Activated naive CD4-positive, alpha-beta T cell treated with anti-CD3 and anti-CD28 coated beads for 36 hours (primary cell): ENCODE results near the gene RAB11FIP4. TPM values are rescaled to one million over a fixed set of nuclear protein-coding genes. Genes with fewer than 3 reads are reported as not detected.

Source experiments
- CTCF ChIA-PET: fragments of 350-600 bp; sonication (Branson Sonifier 250); formaldehyde crosslinking; loops from one replicate; lab custom pipeline; 2021; ENCODE audit warnings: antibody characterized with exemption; lab: Charles Lee
- DNase-seq: peaks from one replicate; pipeline ENCODE4 v3.0.0-alpha.2; 2020
- H3K27ac Mint-ChIP-seq: one replicate; pipeline ENCODE4 v1.8.0; 2021; ENCODE audit warnings: mild to moderate bottlenecking, mixed read lengths
- H3K27me3 Mint-ChIP-seq: one replicate; pipeline ENCODE4 v1.8.0; 2021; ENCODE audit warnings: low read depth, mixed read lengths
- H3K36me3 Mint-ChIP-seq: one replicate; pipeline ENCODE4 v1.8.0; 2021; ENCODE audit warnings: low read depth, mixed read lengths
- H3K4me1 Mint-ChIP-seq: one replicate; pipeline ENCODE4 v1.8.0; 2021; ENCODE audit warnings: low read depth, mixed read lengths
- H3K4me3 Mint-ChIP-seq: one replicate; pipeline ENCODE4 v1.8.0; 2021; ENCODE audit warnings: mild to moderate bottlenecking, moderate library complexity, mixed read lengths
- H3K9me3 Mint-ChIP-seq: one replicate; pipeline ENCODE4 v1.8.0; 2021; ENCODE audit warnings: mixed read lengths
- intact Hi-C: fragments of 100-400 bp; cut with micrococcal nuclease; formaldehyde crosslinking; loops from one replicate; pipeline ENCODE4 v1.15.1; 2023
- total RNA-seq, 2 experiments: library from RNA; stranded (reverse); gene quantifications; one replicate each; pipeline ENCODE4 v1.2.3, GENCODE V29; 2021

The RAB11FIP4 gene
- total RNA-seq, 2 experiments from 2014 or later, result 31.3 to 33.1 TPM

DNA sequence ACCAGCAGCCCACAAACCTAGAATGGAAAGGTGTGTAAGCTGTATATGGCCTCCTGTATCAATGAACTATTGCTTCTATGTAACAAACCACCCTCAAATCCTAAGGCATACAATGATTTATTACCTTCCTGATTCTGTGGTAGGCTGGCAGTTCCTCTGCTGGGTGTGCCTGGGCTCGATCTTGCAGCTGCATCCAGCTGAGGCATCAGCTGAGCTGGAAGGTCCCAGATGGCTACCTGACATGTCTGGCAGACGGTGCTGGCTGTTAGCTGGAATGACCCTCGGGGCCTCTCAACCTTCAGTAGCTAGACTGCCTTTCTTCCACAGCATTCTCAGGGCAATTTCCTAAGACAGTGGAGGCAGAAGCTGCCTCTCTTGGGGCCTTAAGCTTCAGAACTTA lies 152.7 kb downstream of the RAB11FIP4 start:
- Mint-ChIP-seq H3K27ac (no peak overlapping the region), H3K27me3 (no peaks in the 10 kb centered on the region), H3K4me1 (peaks cover 13% of the 10 kb centered on the region), H3K36me3 (peaks cover 2% of the 10 kb centered on the region), H3K9me3 (no peaks in the 10 kb centered on the region), H3K4me3 (no peak overlapping the region)
- CTCF ChIA-PET, result interaction anchor here (0.9 to 2.1 kb wide), 2 partner anchors 20 to 298 kb away, joined by 3 to 8 read pairs; no protein-coding TSS in a partner anchor
- intact Hi-C loops, result no loop called here
- DNase-seq, result no peak

DNA sequence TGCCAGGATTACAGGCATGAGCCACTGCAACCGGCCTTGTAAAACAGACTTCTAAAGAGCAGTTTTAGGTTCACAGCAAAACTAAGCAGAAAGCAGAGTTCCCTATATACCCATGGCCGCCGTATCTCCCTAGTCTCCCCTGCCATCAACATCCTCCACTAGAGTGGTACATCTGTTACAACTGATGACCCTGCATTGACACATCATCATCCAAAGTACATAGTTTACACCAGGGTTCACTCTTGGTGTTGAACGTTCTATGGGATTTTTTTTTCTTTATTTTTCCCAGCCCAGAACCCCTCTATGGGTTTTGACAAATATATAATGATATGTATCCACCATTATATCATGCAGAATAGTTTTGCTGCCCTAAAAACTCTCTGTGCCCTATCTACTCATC lies 155.2 kb downstream of the RAB11FIP4 start:
- intact Hi-C loops, result no loop called here
- Mint-ChIP-seq H3K4me1 (peaks cover 19% of the 10 kb centered on the region), H3K4me3 (no peak overlapping the region), H3K36me3 (peaks cover 2% of the 10 kb centered on the region), H3K27ac (no peak overlapping the region), H3K27me3 (no peaks in the 10 kb centered on the region), H3K9me3 (no peaks in the 10 kb centered on the region)
- DNase-seq, result no peak
- CTCF ChIA-PET, result interaction anchor here (2.1 kb wide), 1 partner anchor 12 kb away, joined by 7 read pairs; no protein-coding TSS in a partner anchor

DNA sequence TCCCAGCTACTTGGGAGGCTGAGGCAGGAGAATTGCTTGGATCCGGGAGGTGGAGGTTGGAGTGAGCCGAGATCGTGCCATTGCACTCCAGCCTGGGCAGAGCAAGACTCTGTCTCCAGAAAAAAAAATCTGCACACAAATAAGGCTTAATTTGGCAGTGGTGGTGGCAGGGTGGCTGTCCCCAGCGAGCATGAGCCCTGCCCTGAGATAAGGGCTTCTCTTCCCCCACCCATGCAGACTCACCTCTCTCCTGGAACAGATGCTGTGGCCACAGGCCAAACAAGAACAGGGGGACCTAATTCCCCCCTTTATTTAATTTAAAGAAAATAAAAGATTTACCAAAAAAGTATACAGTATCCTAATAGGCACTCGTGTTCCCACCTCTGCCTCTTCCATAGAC lies 157.2 kb downstream of the RAB11FIP4 start:
- no peaks in the 10 kb centered on the region for H3K9me3 Mint-ChIP-seq
- H3K4me3 Mint-ChIP-seq, result peak overlapping the region; percentile 87
- intact Hi-C loops, result loop anchor here (1.0 to 2.0 kb wide), 2 partner anchors 54 to 353 kb away; partner anchors contain the start of gene UTP6
- H3K36me3 Mint-ChIP-seq, result peaks cover 2% of the 10 kb centered on the region
- H3K27me3 Mint-ChIP-seq, result no peaks in the 10 kb centered on the region
- peak overlapping the region; percentile 87 for H3K27ac Mint-ChIP-seq
- CTCF ChIA-PET, result no interaction called here
- no peak for DNase-seq
- peaks cover 22% of the 10 kb centered on the region for H3K4me1 Mint-ChIP-seq

DNA sequence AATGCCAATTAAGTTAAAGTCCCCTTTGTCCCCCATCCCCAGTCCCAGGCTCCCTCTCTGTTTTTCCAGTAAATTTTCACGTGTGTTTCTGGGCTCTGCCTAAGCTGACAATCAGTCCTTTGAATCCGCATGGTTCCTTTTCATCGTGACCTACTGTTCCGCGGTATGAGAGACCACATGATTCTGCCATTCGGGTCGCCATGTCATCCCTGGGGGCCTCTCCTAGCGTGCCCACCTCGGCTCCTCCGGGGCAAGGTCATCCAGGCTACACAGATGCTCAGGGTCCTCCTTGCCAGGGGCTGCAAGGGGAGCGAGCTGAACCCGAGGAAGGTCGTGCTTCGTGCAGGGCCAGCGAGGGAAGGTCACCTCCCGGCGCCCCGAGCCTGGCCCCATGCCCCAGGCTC lies 157.6 kb downstream of the RAB11FIP4 start:
- no peaks in the 10 kb centered on the region for H3K9me3 Mint-ChIP-seq
- H3K4me3 Mint-ChIP-seq, result peak overlapping the region; percentile 87
- peak; percentile 34 for DNase-seq
- intact Hi-C loops, result loop anchor here (1.0 to 2.0 kb wide), 2 partner anchors 54 to 352 kb away; partner anchors contain the start of gene UTP6
- H3K36me3 Mint-ChIP-seq, result peaks cover 2% of the 10 kb centered on the region
- no peaks in the 10 kb centered on the region for H3K27me3 Mint-ChIP-seq
- CTCF ChIA-PET, result no interaction called here
- peak overlapping the region; percentile 87 for H3K27ac Mint-ChIP-seq
- peaks cover 22% of the 10 kb centered on the region for H3K4me1 Mint-ChIP-seq

DNA sequence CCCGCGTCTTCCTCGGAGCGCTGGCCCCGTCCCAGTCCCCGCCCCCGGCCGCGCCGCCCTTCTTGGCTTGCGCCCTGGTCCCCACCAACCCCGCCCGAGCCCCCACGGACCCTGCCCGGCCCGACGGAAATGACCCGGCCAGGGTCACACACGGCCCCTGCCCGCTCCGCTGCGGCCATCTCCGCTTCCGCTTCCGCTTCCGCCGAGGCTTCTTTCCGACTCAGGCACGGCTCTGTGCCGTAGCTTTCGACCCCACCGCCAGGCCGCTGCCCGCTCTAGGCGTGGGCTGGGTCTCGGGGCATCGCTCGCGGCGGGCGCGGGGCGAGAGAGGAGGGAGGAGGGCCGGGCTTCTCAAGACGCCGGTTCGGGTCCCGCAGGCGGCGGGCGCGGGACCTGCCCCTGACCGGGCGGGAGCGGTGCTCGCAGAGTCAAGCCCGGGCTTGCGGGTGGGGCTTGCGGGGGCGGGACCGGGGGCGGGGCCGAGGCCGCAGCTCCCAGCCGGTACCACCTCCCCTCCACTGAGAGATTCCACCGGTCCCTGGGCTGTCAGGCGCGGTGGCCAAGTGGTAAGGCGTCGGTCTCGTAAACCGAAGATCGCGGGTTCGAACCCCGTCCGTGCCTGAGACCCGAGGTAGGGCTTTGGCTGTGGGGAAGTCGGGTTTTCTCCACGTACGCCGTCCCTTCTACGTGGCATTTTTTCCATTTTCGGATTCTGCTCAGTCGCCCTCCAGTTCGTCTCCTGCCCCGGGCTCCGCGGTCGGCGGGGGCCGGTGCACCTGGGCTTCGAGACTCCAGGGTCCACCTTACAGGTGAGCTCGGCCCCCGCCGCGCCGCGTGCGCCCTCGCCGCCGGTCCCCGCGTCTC lies 158.3 kb downstream of the RAB11FIP4 start:
- Mint-ChIP-seq H3K4me1 (peaks cover 23% of the 10 kb centered on the region), H3K27me3 (no peaks in the 10 kb centered on the region), H3K4me3 (peak overlapping the region; percentile 87), H3K36me3 (peaks cover 2% of the 10 kb centered on the region), H3K9me3 (no peaks in the 10 kb centered on the region), H3K27ac (peak overlapping the region; percentile 87)
- intact Hi-C loops, result loop anchor here (1.0 to 2.0 kb wide), 2 partner anchors 55 to 352 kb away; partner anchors contain the start of gene UTP6
- DNase-seq, result peak; percentile 95
- CTCF ChIA-PET, result interaction anchor here (0.6 kb wide), 1 partner anchor 12 kb away, joined by 4 read pairs; no protein-coding TSS in a partner anchor

DNA sequence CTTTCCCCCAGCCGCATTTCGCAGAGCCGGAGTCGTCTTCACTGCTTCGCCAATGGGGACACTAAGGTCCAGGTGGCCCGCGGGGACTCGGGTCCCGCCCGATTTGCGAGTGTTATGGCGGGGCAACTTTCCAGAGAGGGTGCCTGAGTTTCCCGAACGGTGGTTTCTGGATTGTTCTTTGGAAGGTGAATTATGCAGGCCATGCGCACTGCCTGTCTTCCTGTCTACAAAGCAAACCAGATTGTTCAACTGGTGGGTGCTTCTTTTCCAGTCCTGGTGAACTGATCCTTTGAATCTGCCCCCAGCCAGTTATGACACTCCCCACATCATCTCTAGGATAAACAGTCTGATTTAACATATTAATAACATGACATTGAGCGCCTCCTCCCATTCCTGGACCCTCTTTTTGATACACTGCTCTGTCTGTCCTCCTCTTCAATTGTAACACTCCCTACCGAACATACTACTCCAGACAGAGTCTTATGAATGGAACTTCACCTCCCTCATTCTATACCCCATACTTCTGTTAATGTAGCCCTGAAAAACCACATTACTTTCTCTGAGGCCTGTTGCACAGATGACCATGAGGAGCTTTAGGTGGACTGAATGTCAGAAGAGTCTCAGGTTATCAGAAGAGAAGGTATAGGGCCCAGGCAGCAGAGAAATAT lies 159.0 kb downstream of the RAB11FIP4 start:
- DNase-seq, result no peak
- Mint-ChIP-seq H3K36me3 (peaks cover 2% of the 10 kb centered on the region), H3K4me1 (peaks cover 28% of the 10 kb centered on the region), H3K27me3 (no peaks in the 10 kb centered on the region), H3K4me3 (peak overlapping the region; percentile 87), H3K9me3 (no peaks in the 10 kb centered on the region), H3K27ac (peak overlapping the region; percentile 70)
- intact Hi-C loops, result no loop called here
- CTCF ChIA-PET, result interaction anchor here (0.6 kb wide), 1 partner anchor 11 kb away, joined by 4 read pairs; no protein-coding TSS in a partner anchor

DNA sequence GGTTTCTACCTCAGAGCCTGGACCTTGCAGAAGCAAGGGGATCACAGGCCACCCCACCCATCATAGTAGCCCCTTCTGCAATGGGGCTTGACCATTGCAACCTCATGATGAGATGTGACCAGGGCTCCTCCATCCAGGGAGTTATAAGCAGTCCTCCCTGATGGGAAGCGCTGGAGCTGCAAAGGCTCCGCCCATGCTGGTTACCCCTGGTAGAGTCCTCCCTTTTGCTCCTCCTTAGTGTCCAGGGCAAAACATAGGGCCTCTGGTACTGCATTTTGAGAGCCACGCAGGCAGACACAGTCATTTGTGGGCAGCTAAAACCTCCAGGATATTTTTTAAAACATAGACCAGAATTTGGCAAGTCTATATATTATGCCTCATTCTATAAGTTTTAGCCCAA lies 161.1 kb downstream of the RAB11FIP4 start:
- no peak overlapping the region for H3K4me3 Mint-ChIP-seq
- CTCF ChIA-PET, result no interaction called here

DNA sequence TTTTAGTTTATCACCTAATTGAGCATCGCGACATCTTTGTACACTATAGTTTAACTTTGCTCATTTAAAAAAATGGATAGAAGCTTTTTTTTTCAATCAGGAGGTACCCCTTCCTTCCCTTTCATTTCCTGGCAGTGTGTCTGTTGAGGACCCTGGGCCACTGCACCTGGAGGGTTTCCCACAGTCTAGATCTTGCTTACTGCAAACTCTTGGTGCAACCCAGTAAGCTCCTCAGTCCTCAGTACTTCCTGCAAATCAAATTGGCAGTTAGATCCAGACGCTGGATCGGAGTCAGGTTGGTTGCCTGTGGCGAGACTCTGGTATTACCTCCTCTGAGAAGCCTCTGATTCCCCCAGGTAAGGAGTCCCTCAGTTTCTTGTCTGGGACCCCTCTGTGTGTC lies 162.0 kb downstream of the RAB11FIP4 start:
- CTCF ChIA-PET, result interaction anchor here (1.2 kb wide), 1 partner anchor 289 kb away, joined by 3 read pairs; no protein-coding TSS in a partner anchor
- no peaks in the 10 kb centered on the region for H3K9me3 Mint-ChIP-seq
- H3K36me3 Mint-ChIP-seq, result peaks cover 2% of the 10 kb centered on the region
- intact Hi-C loops, result no loop called here
- no peaks in the 10 kb centered on the region for H3K27me3 Mint-ChIP-seq
- peaks cover 21% of the 10 kb centered on the region for H3K4me1 Mint-ChIP-seq
- H3K4me3 Mint-ChIP-seq, result no peak overlapping the region
- DNase-seq, result no peak
- H3K27ac Mint-ChIP-seq, result no peak overlapping the region

More for the DNA sequence above, 161.1 kb downstream of the RAB11FIP4 start:
- no peak for DNase-seq
- peaks cover 29% of the 10 kb centered on the region for H3K4me1 Mint-ChIP-seq
- H3K36me3 Mint-ChIP-seq, result peaks cover 2% of the 10 kb centered on the region
- no peak overlapping the region for H3K27ac Mint-ChIP-seq
- H3K27me3 Mint-ChIP-seq, result no peaks in the 10 kb centered on the region
- intact Hi-C loops, result no loop called here
- no peaks in the 10 kb centered on the region for H3K9me3 Mint-ChIP-seq

DNA sequence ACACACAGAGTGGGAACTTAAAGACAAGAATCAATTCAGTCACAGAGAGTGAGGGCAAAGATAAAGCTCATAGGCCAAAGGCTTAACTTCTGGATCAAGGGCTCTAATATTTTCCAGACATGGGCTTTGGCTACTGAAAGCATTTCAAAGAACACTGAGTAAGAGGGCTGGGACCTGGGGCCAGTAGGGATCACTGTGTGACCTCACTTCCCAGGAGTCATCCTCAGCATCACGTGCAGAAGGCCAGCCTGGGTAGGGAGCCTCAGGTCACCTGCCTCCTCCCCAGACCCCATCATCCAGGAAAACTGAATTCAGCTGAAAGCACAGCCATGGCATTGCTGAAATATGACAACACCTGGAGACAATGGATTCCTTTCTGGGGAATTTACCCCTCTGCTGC lies 163.5 kb downstream of the RAB11FIP4 start:
- Mint-ChIP-seq H3K27ac (no peak overlapping the region), H3K36me3 (no peaks in the 10 kb centered on the region), H3K4me3 (no peak overlapping the region), H3K4me1 (peaks cover 16% of the 10 kb centered on the region), H3K27me3 (no peaks in the 10 kb centered on the region), H3K9me3 (no peaks in the 10 kb centered on the region)
- no peak for DNase-seq
- CTCF ChIA-PET, result no interaction called here
- intact Hi-C loops, result loop anchor here (5.0 kb wide), 2 partner anchors 127 to 302 kb away; partner anchors contain the start of gene COPRS

DNA sequence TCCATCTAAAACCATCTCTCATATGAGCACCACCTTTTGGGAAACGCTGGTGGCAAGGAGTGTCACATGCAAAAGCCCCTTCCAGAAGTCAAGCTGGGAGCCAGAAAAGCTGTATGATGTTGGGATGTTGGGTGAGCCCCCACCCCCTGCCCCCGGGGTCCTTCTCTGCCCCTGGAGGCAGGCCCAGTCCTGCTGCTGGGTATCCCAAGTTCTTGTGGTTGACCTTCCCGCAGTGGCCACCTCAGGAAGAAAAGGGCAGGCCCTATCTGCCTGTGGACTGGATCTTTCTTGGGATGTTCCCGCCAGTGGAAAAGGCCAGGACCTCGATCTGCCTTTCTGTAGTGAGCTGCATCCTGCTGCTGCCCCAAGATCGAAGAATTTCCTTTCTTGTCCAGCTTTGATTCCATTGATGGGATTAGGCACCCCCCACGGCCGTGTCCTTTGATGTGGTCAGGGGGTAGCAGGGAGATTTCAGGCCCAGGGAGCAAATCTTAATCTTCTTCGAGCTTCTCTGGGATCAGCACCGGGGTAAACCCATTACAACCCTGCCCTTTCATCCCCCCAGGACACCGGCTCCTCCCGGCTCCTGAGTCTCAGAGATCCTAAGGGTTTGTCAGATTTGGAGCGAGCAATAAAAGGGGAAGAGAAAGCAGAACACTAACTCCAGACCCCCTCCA lies 165.6 kb downstream of the RAB11FIP4 start:
- intact Hi-C loops, result loop anchor here (5.0 kb wide), 2 partner anchors 125 to 300 kb away; partner anchors contain the start of gene COPRS
- Mint-ChIP-seq H3K4me3 (no peak overlapping the region), H3K4me1 (peaks cover 30% of the 10 kb centered on the region), H3K9me3 (no peaks in the 10 kb centered on the region), H3K27me3 (no peaks in the 10 kb centered on the region), H3K27ac (no peak overlapping the region), H3K36me3 (no peaks in the 10 kb centered on the region)
- CTCF ChIA-PET, result interaction anchor here (0.6 to 3.7 kb wide), 4 partner anchors 14 to 289 kb away, joined by 4 to 27 read pairs (median 5); no protein-coding TSS in a partner anchor
- no peak for DNase-seq

DNA sequence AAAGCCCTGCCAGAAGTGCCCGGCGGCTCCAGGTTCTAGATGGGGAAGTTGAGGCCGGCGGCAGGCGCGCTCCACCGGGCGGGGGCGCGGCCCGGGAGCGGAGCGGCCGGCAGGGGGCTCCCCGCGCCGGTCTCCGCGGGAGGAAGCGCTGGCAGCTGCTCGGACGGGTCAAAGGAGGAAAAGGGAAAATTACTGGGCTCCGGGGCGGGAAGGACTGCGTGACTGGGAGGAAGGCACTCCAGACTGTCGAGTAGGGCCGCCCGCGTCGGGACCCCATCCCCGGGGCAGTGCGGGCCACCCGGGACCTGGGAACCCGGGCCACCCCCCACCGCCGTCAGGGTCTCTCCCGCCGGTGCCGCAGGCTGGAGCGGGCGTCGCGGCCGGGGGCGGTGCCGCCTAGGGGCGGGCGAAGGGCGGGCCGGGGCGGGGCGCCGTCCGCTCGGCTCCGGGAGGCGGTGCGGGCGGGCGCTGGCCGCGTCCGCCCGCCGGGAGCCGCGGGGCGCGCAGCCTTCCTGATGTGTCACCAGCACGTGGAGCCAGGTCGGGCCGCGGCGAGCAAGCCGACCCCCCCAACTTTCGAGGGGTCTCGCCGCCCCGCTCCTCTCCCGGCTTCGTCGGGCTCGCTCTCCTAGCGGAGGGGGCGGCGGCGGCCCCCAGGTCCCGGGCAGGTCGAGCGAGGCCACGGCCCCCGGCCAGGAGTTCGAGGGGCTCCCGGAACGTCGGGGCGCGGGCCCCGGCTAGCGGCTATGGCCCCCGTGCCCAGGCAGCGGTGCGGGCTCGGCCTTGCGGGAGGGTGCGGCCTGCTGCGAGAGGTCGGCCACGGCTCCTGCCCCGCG lies 167.5 kb downstream of the RAB11FIP4 start:
- peak overlapping the region; percentile 48 for H3K4me3 Mint-ChIP-seq
- CTCF ChIA-PET, result interaction anchor here (0.7 to 3.7 kb wide), 3 partner anchors 124 to 283 kb away, joined by 3 to 27 read pairs (median 3); no protein-coding TSS in a partner anchor
- H3K4me1 Mint-ChIP-seq, result peaks cover 26% of the 10 kb centered on the region
- no peaks in the 10 kb centered on the region for H3K27me3 Mint-ChIP-seq
- no peaks in the 10 kb centered on the region for H3K9me3 Mint-ChIP-seq
- H3K36me3 Mint-ChIP-seq, result no peaks in the 10 kb centered on the region
- intact Hi-C loops, result loop anchor here (1.0 to 5.0 kb wide), 3 partner anchors 123 to 298 kb away; partner anchors contain the start of gene COPRS
- H3K27ac Mint-ChIP-seq, result no peak overlapping the region
- DNase-seq, result peak; percentile 61
